ENCODE measurements around the gene EIF6.

The EIF6 gene

DNA sequence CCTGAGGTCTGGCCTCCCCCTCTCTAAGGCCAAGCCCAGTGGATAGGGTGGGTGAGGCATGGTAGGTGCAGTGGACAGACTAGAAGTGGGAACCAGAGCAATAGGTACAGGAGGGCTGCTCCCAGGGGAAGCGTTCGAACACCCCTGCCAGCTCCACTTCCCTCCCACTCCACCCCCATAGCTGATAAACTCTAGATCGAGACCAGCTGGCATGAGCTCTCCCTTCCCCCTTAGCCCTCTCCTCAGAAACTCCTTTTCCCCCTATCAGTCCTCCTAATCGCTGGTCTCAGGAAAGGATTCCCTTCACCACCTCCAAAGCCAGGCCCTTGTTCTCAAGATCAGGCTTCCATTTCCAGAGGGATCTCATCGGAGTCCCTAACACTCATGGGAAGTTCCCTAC lies 13.7 kb upstream of the EIF6 start:
- intact Hi-C loops (cut with DNase I), result no loop called here
- DNase-seq, result no peak

DNA sequence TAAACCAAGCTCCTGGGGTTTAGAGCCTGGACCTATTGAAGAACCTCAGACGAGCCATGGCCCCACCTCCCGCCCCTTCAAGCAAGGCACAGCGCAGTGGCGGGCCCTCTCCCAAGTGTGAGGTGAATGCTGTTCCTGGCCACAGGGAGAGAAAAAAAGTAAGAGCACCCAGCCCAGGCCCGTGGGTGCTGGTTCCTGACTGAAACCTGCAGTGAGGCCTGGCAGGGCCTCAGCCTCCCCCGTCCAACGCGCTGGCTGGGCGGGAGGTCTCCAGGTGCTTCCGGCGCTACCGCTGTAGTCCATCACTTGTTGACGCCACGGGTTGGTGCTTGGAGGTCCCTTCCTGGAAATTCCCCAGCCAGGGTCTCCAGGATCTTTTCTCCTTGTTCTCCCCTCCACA lies 13.2 kb upstream of the EIF6 start:
- intact Hi-C loops (cut with DNase I), result no loop called here

DNA sequence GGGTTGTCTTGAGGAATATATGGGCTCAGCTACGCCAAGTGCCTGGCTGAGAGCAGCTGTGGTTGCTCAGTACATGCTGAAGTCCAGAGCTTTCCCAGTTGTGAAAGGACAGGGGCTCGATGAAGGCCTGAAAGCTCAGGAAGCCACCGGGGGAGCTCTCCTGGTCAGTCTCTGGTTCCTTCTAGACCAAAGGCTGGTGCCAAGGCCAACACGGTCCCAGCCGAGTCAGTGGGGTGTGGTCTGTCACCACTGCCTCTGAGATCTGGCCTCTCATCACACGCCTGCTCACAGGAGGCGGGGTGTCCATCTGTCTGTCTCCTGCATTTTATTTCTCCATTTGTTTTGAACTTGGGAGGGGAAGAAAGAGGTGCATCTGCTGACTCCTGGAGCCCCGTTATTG lies 12.6 kb upstream of the EIF6 start:
- intact Hi-C loops (cut with DNase I), result no loop called here
- DNase-seq, result no peak

More for the DNA sequence above, 13.2 kb upstream of the EIF6 start:
- no peak for DNase-seq

DNA sequence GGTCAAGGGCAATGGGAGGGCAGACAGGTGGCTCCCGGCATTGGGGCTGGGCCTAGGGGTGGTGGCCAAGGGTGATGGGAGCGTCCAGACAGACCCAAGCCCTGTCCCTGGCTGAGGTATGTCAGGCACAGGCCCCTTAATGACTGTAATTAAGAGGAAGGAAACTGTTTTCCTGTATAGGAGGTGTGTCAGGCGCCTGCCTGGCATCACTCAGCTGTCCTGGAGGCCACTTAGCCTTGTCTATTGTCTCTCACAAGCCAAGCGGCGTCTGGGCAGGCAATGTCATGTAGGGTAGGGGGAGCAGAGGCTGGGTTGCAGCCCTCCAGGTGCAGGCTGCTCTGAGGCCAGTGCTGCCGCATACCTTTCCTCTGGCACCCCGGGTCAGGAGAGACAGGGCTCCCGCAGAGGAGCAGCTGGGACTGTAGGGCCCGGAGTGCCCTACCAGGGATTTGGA lies 11.6 kb upstream of the EIF6 start:
- intact Hi-C loops (cut with DNase I), result no loop called here
- no peak for DNase-seq

DNA sequence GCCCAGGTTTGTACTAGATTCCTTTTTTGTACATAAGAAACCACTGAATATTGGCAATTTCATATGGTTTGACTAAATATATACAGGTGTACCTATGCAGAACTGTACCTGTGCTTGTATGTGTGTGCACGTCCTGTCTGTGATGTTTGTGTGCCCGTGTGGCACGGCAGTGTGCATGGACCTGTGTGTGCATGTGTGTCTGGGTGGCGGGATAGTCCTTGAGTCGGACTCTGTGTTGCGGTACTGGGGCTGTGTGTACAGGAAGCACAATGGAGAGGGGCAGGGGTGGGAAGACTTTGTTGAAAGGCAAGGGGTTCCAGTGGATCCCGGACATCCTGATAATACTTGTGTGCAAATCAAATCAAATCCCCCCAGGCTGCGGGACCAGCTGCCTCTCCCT lies 11.1 kb upstream of the EIF6 start:
- intact Hi-C loops (cut with DNase I), result no loop called here
- DNase-seq, result no peak

DNA sequence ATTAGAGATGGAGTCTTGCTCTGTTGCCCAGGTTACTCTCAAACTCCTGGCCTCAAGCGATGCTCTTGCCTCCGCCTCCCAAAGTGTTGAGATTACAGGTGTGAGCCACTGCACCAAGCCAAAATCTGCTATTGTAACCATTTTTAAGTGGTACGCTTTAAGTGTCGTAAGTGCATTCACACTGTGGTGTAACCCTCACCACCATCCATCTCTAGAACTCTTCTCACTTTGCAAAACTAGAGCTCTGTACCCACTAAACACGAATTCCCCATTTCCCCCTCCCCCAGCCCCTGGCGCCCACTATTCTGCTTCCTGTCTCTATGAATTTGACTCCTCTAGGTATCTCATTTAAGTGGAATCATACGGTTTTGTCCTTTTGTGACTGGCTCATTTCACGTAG lies 10.5 kb upstream of the EIF6 start:
- DNase-seq, result no peak
- intact Hi-C loops (cut with DNase I), result no loop called here

DNA sequence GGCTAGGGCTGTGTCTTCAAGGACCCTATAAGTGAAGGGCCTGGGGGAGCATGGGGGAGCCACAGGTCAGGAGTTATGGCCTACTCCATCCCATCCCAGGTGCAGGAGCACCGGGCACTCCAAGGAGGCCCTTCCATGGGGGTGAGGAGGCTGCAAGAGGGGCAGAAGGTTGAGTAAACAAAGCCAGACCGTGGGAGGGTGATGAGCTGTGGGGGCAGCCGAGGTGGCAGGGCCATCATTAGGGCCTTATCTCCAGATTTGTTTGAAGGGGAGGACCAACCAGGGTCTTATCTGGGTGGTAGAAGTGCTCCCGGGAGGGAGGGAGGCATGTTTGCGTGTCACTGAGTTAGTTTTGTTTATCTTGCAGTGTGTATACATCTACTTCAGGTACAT lies 9.7 kb upstream of the EIF6 start:
- DNase-seq, result no peak
- intact Hi-C loops (cut with DNase I), result no loop called here

DNA sequence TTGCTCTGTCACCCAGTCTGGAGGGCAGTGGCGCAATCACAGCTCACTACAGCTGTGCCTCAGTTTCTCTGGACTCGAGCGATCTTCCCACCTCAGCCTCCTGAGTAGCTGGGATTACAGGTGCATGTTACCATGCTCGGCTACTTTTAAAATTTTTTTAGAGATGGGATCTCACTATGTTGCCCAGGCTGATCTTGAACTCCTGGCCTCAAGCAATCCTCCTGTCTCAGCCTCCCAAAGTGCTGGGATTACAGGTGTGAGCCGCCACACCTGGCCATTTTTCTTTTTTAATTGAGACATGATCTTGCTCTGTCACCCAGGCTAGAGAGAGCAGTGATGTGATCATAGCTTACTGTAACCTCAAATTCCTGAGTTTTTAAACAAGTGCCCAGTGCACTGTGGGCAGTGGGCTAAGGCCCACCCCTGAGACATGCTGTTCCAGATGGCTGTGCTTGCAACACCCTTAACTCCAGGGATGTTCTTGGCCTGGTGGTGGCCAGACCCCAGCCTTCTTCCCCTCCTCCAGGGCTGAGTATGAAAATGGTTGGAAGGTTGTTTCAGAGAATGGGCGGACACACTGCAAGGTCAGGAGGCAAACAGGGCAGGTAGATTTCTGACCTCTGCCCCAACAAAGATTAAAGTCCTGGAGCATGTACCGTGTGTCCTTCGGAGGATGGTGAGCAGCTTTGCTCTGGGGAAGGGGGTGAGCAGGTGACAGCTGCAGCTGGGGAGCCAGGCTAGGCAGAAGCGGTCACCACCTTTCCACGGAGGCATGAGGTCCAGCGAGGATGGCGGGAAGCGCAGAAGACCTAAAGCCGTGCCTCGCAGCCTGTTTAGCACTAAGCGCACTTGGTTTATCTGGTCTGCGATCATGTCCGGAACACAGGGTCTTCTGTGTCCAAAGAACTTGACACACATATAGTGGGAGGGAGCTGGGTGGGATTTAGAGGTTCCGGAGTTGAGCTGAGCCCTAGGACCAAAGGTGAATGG lies 9.0 kb upstream of the EIF6 start:
- DNase-seq, result no peak
- intact Hi-C loops (cut with DNase I), result no loop called here

DNA sequence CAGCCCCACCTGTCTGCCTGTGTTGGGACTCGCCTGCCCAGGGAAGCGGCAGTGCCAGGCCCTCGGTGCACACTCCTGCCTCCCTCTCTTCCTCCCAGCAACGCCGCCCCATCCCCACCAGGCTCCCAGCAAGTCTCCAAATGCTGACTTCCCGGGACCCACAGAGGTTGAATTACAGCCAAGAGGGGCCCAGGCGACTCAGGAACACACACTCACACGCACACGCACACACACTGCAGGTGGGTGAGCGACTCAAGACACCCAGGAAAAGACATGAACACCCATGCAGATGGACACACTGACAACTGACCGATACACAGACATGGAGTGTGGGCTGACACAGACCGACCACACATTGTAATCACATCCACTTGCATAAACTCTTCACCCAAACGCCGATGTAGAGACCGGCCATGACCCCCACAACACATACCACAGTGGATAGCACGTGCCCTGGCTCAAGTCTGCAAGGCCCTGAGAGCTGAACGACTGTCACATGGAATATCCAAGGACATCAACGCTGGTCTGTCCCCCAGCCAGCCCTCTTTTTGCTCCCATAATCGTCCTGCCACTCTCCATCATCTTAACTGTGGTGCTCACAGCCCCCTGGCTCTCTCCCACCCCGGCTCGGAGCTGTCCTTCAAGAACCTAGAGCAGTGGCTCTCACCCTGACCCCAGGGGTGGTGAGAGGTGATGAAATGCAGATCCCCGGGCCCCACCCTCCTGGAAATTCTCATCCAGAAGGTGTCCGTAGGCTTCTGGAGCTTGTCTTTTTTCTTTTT lies 8.1 kb upstream of the EIF6 start:
- intact Hi-C loops (cut with DNase I), result no loop called here
- DNase-seq, result no peak

DNA sequence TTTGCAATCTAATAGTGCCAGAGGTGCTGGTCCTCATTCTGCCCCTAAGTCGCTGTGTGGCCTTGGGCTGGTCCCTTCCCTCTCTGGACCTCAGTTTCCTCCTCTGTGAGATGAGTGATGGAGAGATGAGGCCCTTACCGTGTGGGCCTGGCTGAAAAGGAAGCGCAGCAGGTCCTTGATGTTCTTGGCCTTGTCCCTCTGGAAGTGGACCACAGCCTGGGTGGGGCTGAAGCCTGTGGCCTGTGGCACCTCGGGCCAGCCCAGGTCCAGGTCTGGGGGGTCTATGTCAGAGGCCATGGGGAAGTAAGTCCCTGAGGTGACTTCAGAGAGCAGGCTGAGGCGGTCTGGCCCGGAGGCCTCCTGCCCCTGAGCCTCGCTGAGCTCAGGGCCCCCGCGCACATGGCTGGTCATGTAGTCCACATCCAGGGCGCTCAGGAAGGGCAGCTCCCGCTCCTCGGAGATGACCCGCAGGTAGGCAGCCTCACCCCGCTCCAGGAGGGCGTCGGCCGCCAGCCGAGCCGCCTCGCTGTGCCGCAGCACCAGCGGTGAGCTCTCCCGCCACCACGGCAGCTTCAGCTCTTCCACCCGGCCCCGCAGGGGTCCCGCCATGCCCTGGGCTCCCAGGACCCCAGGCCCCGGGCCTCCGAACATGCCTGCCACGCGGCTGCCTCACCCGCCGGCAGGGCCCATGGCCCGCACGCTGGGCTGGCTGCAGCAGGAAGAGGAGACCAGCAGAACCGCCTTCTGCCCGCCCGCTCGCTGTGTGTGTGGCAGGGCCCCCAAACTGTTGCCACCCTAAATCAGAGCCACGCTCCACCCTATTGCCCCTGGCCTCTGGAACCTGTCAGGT lies 7.3 kb upstream of the EIF6 start, which contains the start of gene FAM83C:
TSS of gene FAM83C (minus strand) at position 772 of the 850 bp plus-strand sequence. CDS start at position 651, 121 bp downstream.
- intact Hi-C loops (cut with DNase I), result no loop called here
- DNase-seq, result no peak

DNA sequence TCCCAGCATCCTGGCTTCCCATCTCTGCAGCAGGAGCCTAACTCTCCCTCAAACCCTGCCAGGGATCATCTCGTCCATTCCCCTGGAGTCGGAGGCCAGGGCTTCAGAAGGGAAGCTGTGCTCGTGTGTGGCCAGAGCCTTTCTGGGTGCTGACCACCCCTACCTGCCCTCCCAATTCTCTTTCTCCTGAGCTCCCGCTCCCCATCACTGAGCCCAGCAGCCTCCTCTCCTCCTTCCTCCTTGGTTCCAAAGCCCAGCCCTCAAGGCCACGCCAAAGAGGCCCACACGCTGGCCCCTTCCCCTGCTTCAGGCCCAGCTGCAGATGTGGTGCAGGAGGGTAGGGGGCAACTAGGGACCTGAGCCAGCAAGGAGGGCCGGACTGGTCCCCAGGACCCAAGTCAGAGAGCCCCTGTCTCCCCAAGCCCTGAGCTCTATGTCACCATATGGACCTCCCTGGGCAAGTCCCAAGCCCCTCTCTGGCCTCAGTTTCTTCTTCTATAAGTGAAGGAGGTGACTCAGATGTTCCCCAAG lies 6.4 kb upstream of the EIF6 start:
- intact Hi-C loops (cut with DNase I), result no loop called here
- no peak for DNase-seq

DNA sequence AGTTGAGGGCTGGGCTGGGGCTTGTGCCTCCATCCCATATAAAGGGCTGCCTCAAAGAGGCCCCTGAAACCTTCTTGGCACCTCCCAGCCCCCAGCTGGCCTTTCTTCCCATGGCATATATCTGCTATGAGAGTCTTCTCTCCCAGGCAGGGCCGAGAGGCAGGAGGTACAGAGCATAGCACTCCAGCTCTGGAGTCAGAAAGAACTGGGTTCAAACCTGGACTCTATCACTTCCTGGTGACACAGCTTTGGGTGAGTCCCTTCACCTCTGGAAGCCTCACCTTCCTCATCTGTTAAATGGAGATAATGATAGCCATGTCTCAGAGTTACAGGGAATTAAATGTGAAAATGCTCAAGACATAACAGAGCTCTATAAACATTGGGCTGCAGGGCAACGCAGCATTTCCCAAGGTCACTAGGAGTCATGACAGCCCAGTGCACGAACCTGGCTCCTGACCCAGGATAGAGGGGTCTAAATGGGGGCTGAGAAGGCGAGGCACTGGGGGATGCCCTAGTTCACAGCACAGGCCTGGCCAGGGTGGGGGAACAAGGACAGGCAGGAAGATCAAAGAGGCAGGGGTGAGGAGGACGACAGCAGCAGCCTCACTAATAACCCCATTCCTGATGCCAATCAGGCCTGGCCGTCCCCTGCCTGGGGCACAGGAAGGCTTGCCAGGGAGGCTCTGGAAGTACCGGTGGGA lies 5.8 kb upstream of the EIF6 start:
- intact Hi-C loops (cut with DNase I), result no loop called here
- no peak for DNase-seq

DNA sequence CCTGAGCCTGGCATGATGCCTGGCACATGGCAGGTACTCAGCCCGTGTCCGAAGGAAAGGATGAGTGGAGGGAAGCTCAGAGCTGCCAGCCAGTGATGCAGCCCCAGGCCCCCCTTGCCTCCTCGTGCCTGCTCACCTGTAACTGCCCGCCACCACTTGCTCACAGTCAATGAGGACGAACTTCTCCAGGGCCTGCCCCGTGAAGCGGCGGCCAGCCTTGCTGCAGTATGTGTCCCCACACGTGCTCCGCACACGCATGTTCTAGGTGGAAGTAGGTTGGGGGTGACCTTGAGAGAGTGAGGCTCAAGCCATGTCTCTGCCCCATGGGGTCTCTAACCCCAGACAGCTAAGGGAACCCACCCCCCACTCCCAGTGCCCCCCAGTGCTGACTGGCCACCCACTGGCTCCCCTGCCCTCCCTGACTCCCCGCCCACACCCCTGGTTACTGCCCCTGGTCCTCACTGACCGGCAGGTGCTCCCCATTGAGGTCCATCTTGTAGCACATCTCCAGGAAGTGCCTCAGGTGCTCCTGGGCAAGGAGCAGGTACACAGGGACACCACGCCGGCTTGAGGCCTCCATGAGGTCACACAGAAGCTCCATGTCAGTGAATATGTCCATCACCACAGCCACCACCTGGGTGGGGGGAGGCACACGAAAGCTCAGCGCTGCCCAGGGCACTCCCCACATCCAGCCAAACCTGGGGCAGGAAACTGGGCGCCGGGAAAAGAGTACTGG lies 3.9 kb upstream of the EIF6 start:
- DNase-seq, result no peak
- intact Hi-C loops (cut with DNase I), result no loop called here

DNA sequence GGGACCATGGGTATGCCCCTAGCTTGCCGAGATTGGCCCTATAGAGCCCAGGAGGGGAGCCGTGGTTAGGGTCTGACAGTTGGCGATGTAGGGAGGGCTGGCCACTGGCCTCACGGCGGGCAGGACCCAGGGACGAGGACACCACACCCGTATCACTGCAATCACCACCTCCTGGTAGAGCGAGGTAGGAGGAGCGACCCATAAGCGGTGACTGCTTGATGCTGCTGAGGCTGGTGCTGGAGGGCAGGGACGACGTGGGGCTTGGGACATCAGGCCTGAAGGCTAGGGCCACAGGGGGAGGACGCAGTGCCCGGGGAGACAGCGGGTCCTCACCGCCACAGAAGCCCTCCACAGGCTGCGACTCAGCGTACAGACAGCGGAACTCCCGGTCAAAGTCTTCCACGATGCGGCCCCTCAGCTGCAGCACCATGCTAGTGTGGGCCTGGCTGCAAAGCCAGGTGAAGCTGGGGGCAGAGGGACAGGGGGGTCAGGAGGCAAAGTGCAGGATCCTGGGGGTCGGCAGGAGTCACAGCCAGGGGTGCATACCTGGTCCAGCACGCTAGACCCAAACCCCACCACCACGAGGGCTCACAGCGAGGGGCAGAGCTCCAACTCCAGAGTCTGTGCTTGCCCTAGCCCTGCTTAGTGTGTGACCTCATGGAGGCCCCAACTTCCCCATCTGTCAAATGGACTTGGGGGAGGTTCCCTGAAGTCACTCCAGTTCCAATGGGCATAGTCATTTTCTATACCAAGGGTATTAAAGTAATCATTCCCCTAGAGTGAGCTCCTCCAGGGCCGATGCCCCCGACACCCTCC lies 3.1 kb upstream of the EIF6 start:
- intact Hi-C loops (cut with DNase I), result no loop called here
- no peak for DNase-seq

DNA sequence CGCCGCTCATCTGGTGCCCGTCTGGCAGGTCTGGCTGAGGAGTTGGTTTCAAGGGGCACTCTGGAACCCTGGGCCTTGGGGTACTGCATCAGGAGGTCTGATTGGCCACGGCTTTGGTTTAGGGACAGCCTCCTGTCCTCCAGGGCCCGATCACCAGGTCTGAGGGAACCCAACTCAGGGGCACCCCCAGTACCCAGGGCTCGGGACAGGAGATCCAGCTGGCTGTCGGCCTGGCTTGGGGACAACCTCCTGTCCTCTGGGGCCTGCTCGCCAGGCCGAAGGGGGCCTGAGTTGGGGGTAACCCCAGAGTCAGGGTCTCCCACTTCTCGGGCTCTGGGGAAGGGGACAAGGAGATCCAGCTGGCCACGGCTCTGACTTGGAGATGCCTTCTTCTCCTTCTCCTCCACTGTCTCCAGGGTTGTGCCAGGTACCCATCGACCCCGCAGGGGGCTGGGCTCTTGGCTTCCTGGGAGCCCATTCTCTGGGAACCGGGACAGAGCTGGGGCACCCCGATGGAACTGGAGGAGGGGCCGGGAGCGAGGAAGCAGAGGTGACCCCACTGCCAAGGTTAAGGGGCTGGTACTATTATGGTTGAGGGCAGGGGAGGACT lies 2.4 kb upstream of the EIF6 start:
- intact Hi-C loops (cut with DNase I), result no loop called here
- DNase-seq, result no peak

DNA sequence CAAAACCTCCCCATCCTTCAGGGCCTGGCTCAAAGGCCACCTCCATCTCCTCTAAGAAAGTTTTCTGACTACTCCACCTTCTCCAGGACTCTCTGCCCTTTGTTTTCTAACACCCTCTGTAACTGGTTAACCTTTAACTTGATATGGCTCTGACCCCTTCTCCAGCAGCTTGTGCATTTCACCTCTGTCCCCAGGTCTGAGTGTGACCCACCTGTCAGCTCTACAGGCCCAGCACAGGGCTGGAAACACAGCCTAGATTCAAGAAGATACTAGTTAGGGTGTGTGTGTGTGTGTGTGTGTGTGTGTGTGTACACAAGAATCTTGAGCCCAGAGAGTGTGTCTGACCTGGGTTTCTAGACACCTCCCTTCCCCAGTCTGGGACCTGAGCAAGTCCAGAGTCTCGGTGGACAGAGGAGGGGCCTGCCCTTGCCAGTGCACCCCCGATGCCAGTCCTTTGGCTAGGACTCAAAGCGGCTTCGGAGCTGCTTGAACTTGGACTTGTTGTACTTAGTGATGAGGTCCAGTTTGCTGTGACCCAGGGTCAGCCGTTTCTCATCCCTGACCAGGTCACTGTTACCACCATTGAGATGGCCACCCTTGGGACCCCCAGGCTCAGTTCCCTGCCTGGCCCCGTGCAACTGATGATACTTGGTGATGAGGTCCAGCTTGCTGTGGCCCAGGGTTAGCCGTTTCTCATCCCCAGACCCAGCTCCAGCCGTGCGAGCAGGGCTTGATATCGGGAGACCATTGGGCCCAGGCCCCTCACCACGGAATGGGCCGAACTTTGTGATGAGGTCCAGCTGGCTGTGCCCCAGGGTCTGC lies 1.7 kb upstream of the EIF6 start:
- intact Hi-C loops (cut with DNase I), result no loop called here

More for the DNA sequence above, 1.7 kb upstream of the EIF6 start:
- DNase-seq, result no peak

Measured in head of caudate nucleus (tissue), 42 donors.